Natural killer cell (primary cell): ENCODE data around the gene SIX4. TPM values are rescaled to one million over a fixed set of nuclear protein-coding genes. Genes with fewer than 3 reads are reported as not detected.

Source experiments
- ATAC-seq, 3 donors: fragments of 150-1000 bp in 2 of 3; fragments of 200-7000 bp in 1 of 3; cut with Tn5 transposase; 1 replicate in 1 of 3; 2 replicates in 2 of 3; pipeline ENCODE4 v1.10.0; 2021; ENCODE audit warnings: mild to moderate bottlenecking in 2 of 3, moderate library complexity in 2 of 3
- DNase-seq, 2 donors: peaks; one replicate each; pipeline versions ENCODE4 v3.0.0 to v3.0.0-alpha.2; 2013 to 2021; ENCODE audit warnings: mixed read lengths in 1 of 2
- H3K27ac ChIP-seq: one replicate; pipeline ENCODE4 v1.5.1; 2013; ENCODE audit warnings: mild to moderate bottlenecking, low read length
- H3K27me3 ChIP-seq: one replicate; pipeline ENCODE4 v1.6.1; 2013; ENCODE audit warnings: low read length; ENCODE audit not compliant: control insufficient read depth, insufficient read depth
- H3K36me3 ChIP-seq: one replicate; pipeline ENCODE4 v1.6.1; 2013; ENCODE audit warnings: low read length; ENCODE audit not compliant: control insufficient read depth, insufficient read depth
- H3K4me1 ChIP-seq: one replicate; pipeline ENCODE4 v1.6.1; 2013; ENCODE audit warnings: low read length; ENCODE audit not compliant: control insufficient read depth, insufficient read depth
- H3K4me3 ChIP-seq: one replicate; pipeline ENCODE4 v1.5.1; 2013; ENCODE audit warnings: low read length
- H3K9me3 ChIP-seq: one replicate; pipeline ENCODE4 v1.6.1; 2013; ENCODE audit warnings: low read length; ENCODE audit not compliant: control insufficient read depth, insufficient read depth
- H3K27ac Mint-ChIP-seq, 2 donors: one replicate each; pipeline ENCODE4 v1.8.0; 2022; ENCODE audit warnings: mild to moderate bottlenecking in 2 of 2, mixed read lengths in 2 of 2, moderate library complexity in 1 of 2
- H3K27me3 Mint-ChIP-seq, 2 donors: one replicate each; pipeline ENCODE4 v1.8.0; 2022; ENCODE audit warnings: low read depth in 2 of 2, mixed read lengths in 2 of 2
- H3K36me3 Mint-ChIP-seq: one replicate; pipeline ENCODE4 v1.8.0; 2022; ENCODE audit warnings: mixed read lengths
- H3K4me1 Mint-ChIP-seq, 2 donors: one replicate each; pipeline ENCODE4 v1.8.0; 2022; ENCODE audit warnings: mixed read lengths in 2 of 2
- H3K4me3 Mint-ChIP-seq: one replicate; pipeline ENCODE4 v1.8.0; 2022; ENCODE audit warnings: mild to moderate bottlenecking, moderate library complexity, mixed read lengths
- H3K9me3 Mint-ChIP-seq, 2 donors: one replicate each; pipeline ENCODE4 v1.8.0; 2022; ENCODE audit warnings: mixed read lengths in 2 of 2
- WGBS: methylation state at CpG from one replicate; pipeline ENCODE4 v1.1.7; 2013; ENCODE audit warnings: missing lambda C conversion rate; ENCODE audit not compliant: insufficient coverage; 5-methylcytosine and 5-hydroxymethylcytosine counted together
- intact Hi-C: fragments of 100-400 bp; cut with micrococcal nuclease; formaldehyde crosslinking; loops from one replicate; pipeline ENCODE4 v1.14.2; 2022
- total RNA-seq, 4 donors: library from RNA; stranded (reverse); fragments of 120-200 nt in 1 of 4; gene quantifications; one replicate each; pipeline versions ENCODE4 v1.2.3 to v1.2.4, GENCODE V29; 2013 to 2022
- TF ChIP-seq, protein P1 (sequence below): fragments of 200-600 bp; IDR thresholded peaks from one replicate; pipeline ENCODE4 v1.8.0; 2022; ENCODE audit warnings: antibody characterized with exemption

SIX4 gene
- total RNA-seq, 3 donors from 2014 or later (not counting 1 experiment from before 2014, with no cell fraction given), result not detected

DNA sequence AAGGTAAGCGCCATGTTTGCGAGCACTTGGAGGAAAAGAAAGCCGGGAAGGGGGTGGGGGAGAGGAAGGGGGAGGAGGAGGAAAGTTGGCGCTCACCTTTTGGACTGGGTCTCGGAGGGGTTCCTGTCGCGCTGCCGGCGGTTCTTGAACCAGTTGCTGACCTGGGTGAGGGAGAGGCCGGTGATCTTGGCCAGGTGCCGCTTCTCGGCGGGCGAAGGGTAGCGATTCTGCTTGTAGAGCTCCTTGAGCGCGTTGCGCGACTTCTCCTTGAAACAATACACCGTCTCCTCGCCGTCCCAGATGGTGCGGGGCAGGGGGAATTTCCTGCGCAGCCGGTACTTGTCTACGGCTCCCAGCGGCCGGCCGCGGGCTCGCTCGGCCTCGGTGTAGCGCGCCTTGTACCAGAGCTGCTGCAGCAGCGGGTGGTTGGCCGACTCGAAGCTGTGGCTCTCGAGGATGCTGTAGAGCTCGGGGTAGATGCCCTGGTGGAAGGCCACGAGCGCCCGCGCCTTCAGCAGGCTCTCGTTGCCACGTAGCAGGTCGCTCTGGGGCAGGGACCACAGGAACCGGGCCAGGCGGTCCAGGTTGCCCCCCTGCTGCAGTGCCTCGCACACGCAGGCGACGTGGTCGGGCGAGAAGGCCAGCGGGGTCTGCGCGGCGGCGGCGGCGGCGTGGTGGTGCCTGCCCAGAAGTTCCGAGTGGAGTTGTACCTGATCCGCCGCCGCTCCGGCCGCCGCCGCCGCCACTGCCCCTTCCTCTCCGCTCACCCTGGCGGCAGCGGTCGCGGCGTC, 840 bp downstream of the SIX4 start:
- peaks cover 57% of the 10 kb centered on the region for H3K27me3 ChIP-seq
- ATAC-seq (peak; percentile 40 to 58 (median 44)), DNase-seq (peak; percentile 19 to 51)
- H3K4me3 ChIP-seq, result peak overlapping the region; percentile 56
- no peaks in the 10 kb centered on the region for H3K9me3 ChIP-seq
- H3K4me1 Mint-ChIP-seq, result peaks cover 5 to 28% of the 10 kb centered on the region in 2 donors
- TF ChIP-seq, protein P1, sequence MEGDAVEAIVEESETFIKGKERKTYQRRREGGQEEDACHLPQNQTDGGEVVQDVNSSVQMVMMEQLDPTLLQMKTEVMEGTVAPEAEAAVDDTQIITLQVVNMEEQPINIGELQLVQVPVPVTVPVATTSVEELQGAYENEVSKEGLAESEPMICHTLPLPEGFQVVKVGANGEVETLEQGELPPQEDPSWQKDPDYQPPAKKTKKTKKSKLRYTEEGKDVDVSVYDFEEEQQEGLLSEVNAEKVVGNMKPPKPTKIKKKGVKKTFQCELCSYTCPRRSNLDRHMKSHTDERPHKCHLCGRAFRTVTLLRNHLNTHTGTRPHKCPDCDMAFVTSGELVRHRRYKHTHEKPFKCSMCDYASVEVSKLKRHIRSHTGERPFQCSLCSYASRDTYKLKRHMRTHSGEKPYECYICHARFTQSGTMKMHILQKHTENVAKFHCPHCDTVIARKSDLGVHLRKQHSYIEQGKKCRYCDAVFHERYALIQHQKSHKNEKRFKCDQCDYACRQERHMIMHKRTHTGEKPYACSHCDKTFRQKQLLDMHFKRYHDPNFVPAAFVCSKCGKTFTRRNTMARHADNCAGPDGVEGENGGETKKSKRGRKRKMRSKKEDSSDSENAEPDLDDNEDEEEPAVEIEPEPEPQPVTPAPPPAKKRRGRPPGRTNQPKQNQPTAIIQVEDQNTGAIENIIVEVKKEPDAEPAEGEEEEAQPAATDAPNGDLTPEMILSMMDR, result no peak
- H3K4me3 Mint-ChIP-seq, result peak overlapping the region; percentile 92
- H3K27me3 Mint-ChIP-seq, result peaks cover 65 to 66% of the 10 kb centered on the region in 2 donors
- no peak overlapping the region for H3K27ac ChIP-seq
- peak overlapping the region in 1 of 2 donors; percentile 66 for H3K27ac Mint-ChIP-seq
- peaks cover 33% of the 10 kb centered on the region for H3K4me1 ChIP-seq
- no peaks in the 10 kb centered on the region for H3K36me3 Mint-ChIP-seq
- H3K9me3 Mint-ChIP-seq, result no peaks in the 10 kb centered on the region
- no peaks in the 10 kb centered on the region for H3K36me3 ChIP-seq
- WGBS, result under 1% methylated on average over 78 of the region's 78 CpGs
- intact Hi-C loops, result no loop called here

DNA sequence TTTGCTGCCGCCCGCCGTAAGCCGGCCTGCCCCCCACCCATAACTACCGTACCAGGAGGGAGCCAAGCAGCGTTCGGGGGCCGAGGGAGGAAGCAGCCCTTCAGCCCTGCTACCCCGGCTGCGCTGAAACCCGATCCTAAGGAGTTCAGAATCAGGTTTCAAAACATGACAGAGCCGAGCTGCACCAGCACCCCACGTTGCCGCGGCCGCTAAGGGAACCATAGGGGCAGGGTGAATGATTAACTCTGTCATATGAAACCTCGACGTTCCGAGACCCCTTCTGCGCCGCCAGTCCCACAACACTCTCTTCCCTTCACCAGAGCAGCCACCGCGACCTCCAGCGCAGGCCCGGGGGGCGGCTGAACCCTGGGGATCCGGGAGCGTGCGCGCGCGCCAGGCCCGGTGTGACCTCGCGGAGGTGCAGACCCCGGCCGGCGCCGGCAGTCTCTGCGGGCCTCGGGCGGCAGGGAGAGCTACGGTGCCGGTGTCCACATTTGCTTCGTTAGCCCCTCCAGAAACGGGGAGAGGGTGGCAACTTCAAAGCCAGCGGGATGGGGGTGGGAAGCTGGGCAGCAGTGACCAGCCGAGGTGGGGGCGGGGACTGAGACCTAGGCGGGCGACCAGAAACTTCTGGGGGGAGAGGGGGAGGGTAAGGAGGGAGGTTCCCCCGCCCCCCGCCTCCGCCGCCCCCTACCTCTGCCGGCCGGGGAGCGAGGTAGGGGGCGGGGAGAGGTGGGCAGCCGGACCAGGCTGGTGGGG, 1.6 kb downstream of the SIX4 start:
- intact Hi-C loops, result no loop called here
- DNase-seq, result peak in 1 of 2 donors; percentile 43

DNA sequence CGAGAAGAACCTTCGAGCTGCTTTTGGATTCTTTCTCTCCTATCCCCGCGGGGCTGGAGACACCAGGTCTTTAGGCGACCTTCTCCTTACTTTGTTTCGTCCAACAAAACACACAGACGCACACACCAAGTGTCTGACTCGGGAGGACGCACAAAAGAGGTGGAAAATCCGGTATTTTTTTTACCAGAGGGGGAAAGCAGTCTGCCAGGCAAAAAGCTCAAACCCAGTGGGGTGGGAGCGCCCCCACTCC, 2.1 kb downstream of the SIX4 start:
- Histone ChIP-seq H3K27ac (no peak overlapping the region), H3K27me3 (peaks cover 53% of the 10 kb centered on the region), H3K4me3 (peak overlapping the region; percentile 15), H3K4me1 (peaks cover 33% of the 10 kb centered on the region), H3K9me3 (no peaks in the 10 kb centered on the region), H3K36me3 (no peaks in the 10 kb centered on the region)
- intact Hi-C loops, result no loop called here
- peak in 1 of 2 donors; percentile 13 for DNase-seq
- peak overlapping the region; percentile 83 for H3K4me3 Mint-ChIP-seq
- H3K9me3 Mint-ChIP-seq, result no peaks in the 10 kb centered on the region
- H3K4me1 Mint-ChIP-seq, result peaks cover 5 to 28% of the 10 kb centered on the region in 2 donors
- 4% methylated on average over 11 of the region's 11 CpGs for WGBS
- no peak overlapping the region for H3K27ac Mint-ChIP-seq
- H3K27me3 Mint-ChIP-seq, result peaks cover 56 to 57% of the 10 kb centered on the region in 2 donors
- TF ChIP-seq, protein P1, result no peak
- ATAC-seq, result no peak
- H3K36me3 Mint-ChIP-seq, result no peaks in the 10 kb centered on the region

More for the DNA sequence above, 1.6 kb downstream of the SIX4 start:
- Histone ChIP-seq H3K36me3 (no peaks in the 10 kb centered on the region), H3K27me3 (peaks cover 58% of the 10 kb centered on the region), H3K4me3 (peak overlapping the region; percentile 56), H3K27ac (no peak overlapping the region), H3K9me3 (no peaks in the 10 kb centered on the region), H3K4me1 (peaks cover 33% of the 10 kb centered on the region)
- Mint-ChIP-seq H3K36me3 (no peaks in the 10 kb centered on the region), H3K27me3 (peaks cover 61 to 62% of the 10 kb centered on the region in 2 donors), H3K9me3 (no peaks in the 10 kb centered on the region), H3K4me1 (peaks cover 5 to 28% of the 10 kb centered on the region in 2 donors), H3K27ac (no peak overlapping the region), H3K4me3 (peak overlapping the region; percentile 83)
- 1% methylated on average over 59 of the region's 60 CpGs for WGBS
- TF ChIP-seq, protein P1, result no peak
- ATAC-seq, result peak in 2 of 3 donors; percentile 13 to 22
